CD14-positive monocyte (primary cell): ENCODE data around the gene MTMR3. TPM values are rescaled to one million over a fixed set of nuclear protein-coding genes. Genes with fewer than 3 reads are reported as not detected.

Experiments
- DNase-seq, 3 donors: peaks; one replicate each; pipeline ENCODE4 v3.0.0-alpha.2; 2011 to 2022
- H2AFZ ChIP-seq: 2 replicates; pipeline ENCODE4 v1.6.0; 2012; ENCODE audit warnings: mild to moderate bottlenecking, low read depth, low read length, inconsistent platforms; ENCODE audit not compliant: insufficient read depth, poor library complexity, severe bottlenecking
- H3K27ac ChIP-seq, 2 donors: 1 replicate in 1 of 2; 2 replicates in 1 of 2; pipeline ENCODE4 v1.5.1; 2012 to 2013; ENCODE audit warnings: low read length in 2 of 2, control low read depth in 1 of 2, inconsistent platforms in 1 of 2, low read depth in 1 of 2, mild to moderate bottlenecking in 1 of 2
- H3K27me3 ChIP-seq, 2 donors: one replicate each; pipeline versions ENCODE4 v1.6.0 to v1.6.1; 2011 to 2013; ENCODE audit warnings: low read length in 2 of 2; ENCODE audit not compliant: control insufficient read depth in 2 of 2, insufficient read depth in 2 of 2
- H3K36me3 ChIP-seq, 2 donors: replicated peaks in 1 of 2; 1 replicate in 1 of 2; 2 replicates in 1 of 2; pipeline versions ENCODE4 v1.5.1 to v1.6.1; 2012 to 2013; ENCODE audit warnings: low read length in 2 of 2, control low read depth in 1 of 2, inconsistent platforms in 1 of 2, mild to moderate bottlenecking in 1 of 2; ENCODE audit not compliant: insufficient read depth in 2 of 2, control insufficient read depth in 1 of 2
- H3K4me1 ChIP-seq, 2 donors: 1 replicate in 1 of 2; 2 replicates in 1 of 2; pipeline versions ENCODE4 v1.5.1 to v1.6.1; 2012 to 2013; ENCODE audit warnings: low read length in 2 of 2, control low read depth in 1 of 2, inconsistent platforms in 1 of 2, mild to moderate bottlenecking in 1 of 2, moderate library complexity in 1 of 2; ENCODE audit not compliant: insufficient read depth in 2 of 2, control insufficient read depth in 1 of 2
- H3K4me2 ChIP-seq: replicated peaks from 2 replicates; pipeline ENCODE3; 2012; ENCODE audit warnings: low read length, moderate library complexity, mild to moderate bottlenecking; ENCODE audit not compliant: poor library complexity, severe bottlenecking; ENCODE audit errors: extremely low read depth
- H3K4me3 ChIP-seq, 3 experiments: fragments of 200-600 bp in 1 of 3; sonication (generic) in 1 of 3; replicated peaks in 1 of 3; 1 replicate in 2 of 3; 2 replicates in 1 of 3; pipeline ENCODE4 v1.5.1; 2011 to 2013; ENCODE audit warnings: low read length in 3 of 3, mild to moderate bottlenecking in 3 of 3, control low read depth in 2 of 3, low read depth in 2 of 3, inconsistent platforms in 1 of 3, moderate library complexity in 1 of 3
- H3K79me2 ChIP-seq: 2 replicates; pipeline ENCODE4 v1.6.0; 2012; ENCODE audit warnings: mild to moderate bottlenecking, control low read depth, inconsistent platforms, low read length, moderate library complexity; ENCODE audit not compliant: insufficient read depth
- H3K9ac ChIP-seq: 2 replicates; pipeline ENCODE4 v1.6.0; 2017; ENCODE audit warnings: low read length, mild to moderate bottlenecking; ENCODE audit not compliant: insufficient read depth, poor library complexity, severe bottlenecking
- H3K9me3 ChIP-seq, 2 donors: replicated peaks in 1 of 2; 1 replicate in 1 of 2; 2 replicates in 1 of 2; pipeline versions ENCODE4 v1.5.1 to v1.6.1; 2012 to 2013; ENCODE audit warnings: low read length in 2 of 2, control low read depth in 1 of 2; ENCODE audit not compliant: control insufficient read depth in 1 of 2, insufficient read depth in 1 of 2
- H4K20me1 ChIP-seq: 2 replicates; pipeline ENCODE4 v1.6.0; 2012; ENCODE audit warnings: mild to moderate bottlenecking, low read length, control low read depth, moderate library complexity; ENCODE audit not compliant: insufficient read depth
- H3K27ac Mint-ChIP-seq, 7 donors: one replicate each; pipeline ENCODE4 v1.8.0; 2020; ENCODE audit warnings: mild to moderate bottlenecking in 7 of 7, mixed read lengths in 7 of 7, moderate library complexity in 6 of 7, inconsistent platforms in 2 of 7
- H3K27me3 Mint-ChIP-seq, 3 donors: one replicate each; pipeline ENCODE4 v1.8.0; 2021 to 2022; ENCODE audit warnings: low read depth in 3 of 3, mild to moderate bottlenecking in 3 of 3, mixed read lengths in 3 of 3, moderate library complexity in 3 of 3, inconsistent platforms in 1 of 3
- H3K36me3 Mint-ChIP-seq, 2 donors: one replicate each; pipeline ENCODE4 v1.8.0; 2020; ENCODE audit warnings: mixed read lengths in 2 of 2, inconsistent platforms in 1 of 2, mild to moderate bottlenecking in 1 of 2
- H3K4me1 Mint-ChIP-seq: one replicate; pipeline ENCODE4 v1.8.0; 2020; ENCODE audit warnings: mild to moderate bottlenecking, mixed read lengths
- H3K4me3 Mint-ChIP-seq, 2 donors: one replicate each; pipeline ENCODE4 v1.8.0; 2020; ENCODE audit warnings: mild to moderate bottlenecking in 2 of 2, mixed read lengths in 2 of 2, moderate library complexity in 1 of 2
- H3K9me3 Mint-ChIP-seq, 7 donors: one replicate each; pipeline ENCODE4 v1.8.0; 2020 to 2022; ENCODE audit warnings: mixed read lengths in 7 of 7, mild to moderate bottlenecking in 6 of 7, moderate library complexity in 6 of 7, inconsistent platforms in 2 of 7
- WGBS: methylation state at CpG from one replicate; pipeline ENCODE4 v1.1.5; 2013; ENCODE audit warnings: missing lambda C conversion rate; ENCODE audit not compliant: insufficient coverage; 5-methylcytosine and 5-hydroxymethylcytosine counted together
- intact Hi-C, 2 donors: fragments of 100-400 bp; cut with micrococcal nuclease; formaldehyde crosslinking; loops; one replicate each; pipeline versions ENCODE4 v1.15.0 to v1.15.1; 2023
- polyA plus RNA-seq, 3 donors: library from polyadenylated mRNA; depleted of rRNA in 1 of 3; unstranded in 2 of 3; stranded (reverse) in 1 of 3; fragments of 300-500 nt in 2 of 3; fragments of >200 nt in 1 of 3; fragmentation: Illumina TruSeq in 2 of 3; gene quantifications; 1 replicate in 2 of 3; 2 replicates in 1 of 3; pipeline ENCODE4 v1.2.3, GENCODE V29; 2012 to 2021
- TF ChIP-seq, protein P1 (sequence below): fragments of 200-600 bp; IDR thresholded peaks from one replicate; pipeline ENCODE4 v1.8.0; 2022; ENCODE audit warnings: antibody characterized with exemption, mild to moderate bottlenecking

Gene MTMR3
- polyA plus RNA-seq, 3 donors: 23.4 to 86.1 (median 30.2) TPM

DNA sequence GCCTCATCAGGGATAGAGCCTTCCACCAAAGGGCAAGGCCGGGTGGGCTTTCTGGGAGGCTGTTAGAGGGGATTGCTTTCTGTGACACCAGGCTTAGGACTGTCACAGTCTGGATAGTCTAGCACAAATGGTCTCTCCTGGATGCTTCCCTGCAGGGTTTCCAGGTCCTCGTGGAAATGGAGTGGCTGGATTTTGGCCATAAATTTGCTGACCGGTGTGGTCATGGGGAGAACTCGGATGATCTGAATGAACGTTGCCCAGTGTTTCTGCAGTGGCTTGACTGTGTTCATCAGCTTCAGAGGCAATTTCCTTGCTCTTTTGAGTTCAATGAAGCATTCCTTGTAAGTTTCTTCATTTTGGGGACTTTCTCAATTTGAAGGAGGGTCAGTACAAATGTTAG, 130.2 kb downstream of the MTMR3 start:
- H3K36me3 Mint-ChIP-seq: peaks cover 92 to 98% of the 10 kb centered on the region in 2 donors
- peak overlapping the region in 3 of 7 donors; percentile 34 to 60 (median 44) for H3K27ac Mint-ChIP-seq
- peaks cover 0 to 2% (median 0%) of the 10 kb centered on the region in 3 donors for H3K27me3 Mint-ChIP-seq
- Histone ChIP-seq H3K79me2 (no peaks in the 10 kb centered on the region), H3K36me3 (peaks cover 91 to 100% of the 10 kb centered on the region in 2 donors), H4K20me1 (peaks cover 96% of the 10 kb centered on the region), H3K4me2 (no peak overlapping the region), H3K9me3 (no peaks in the 10 kb centered on the region), H3K27ac (peak overlapping the region in 1 of 2 donors; percentile 8), H3K4me1 (no peaks in the 10 kb centered on the region), H3K9ac (no peak overlapping the region), H3K27me3 (no peaks in the 10 kb centered on the region), H3K4me3 (no peak overlapping the region), H2AFZ (no peak overlapping the region)
- TF ChIP-seq, protein P1, sequence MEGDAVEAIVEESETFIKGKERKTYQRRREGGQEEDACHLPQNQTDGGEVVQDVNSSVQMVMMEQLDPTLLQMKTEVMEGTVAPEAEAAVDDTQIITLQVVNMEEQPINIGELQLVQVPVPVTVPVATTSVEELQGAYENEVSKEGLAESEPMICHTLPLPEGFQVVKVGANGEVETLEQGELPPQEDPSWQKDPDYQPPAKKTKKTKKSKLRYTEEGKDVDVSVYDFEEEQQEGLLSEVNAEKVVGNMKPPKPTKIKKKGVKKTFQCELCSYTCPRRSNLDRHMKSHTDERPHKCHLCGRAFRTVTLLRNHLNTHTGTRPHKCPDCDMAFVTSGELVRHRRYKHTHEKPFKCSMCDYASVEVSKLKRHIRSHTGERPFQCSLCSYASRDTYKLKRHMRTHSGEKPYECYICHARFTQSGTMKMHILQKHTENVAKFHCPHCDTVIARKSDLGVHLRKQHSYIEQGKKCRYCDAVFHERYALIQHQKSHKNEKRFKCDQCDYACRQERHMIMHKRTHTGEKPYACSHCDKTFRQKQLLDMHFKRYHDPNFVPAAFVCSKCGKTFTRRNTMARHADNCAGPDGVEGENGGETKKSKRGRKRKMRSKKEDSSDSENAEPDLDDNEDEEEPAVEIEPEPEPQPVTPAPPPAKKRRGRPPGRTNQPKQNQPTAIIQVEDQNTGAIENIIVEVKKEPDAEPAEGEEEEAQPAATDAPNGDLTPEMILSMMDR: no peak
- no peak for DNase-seq
- peaks cover 5% of the 10 kb centered on the region for H3K4me1 Mint-ChIP-seq
- WGBS: 90% methylated on average over 5 of the region's 5 CpGs
- no peak overlapping the region for H3K4me3 Mint-ChIP-seq
- intact Hi-C loops: no loop called here
- H3K9me3 Mint-ChIP-seq: no peaks in the 10 kb centered on the region

- Histone ChIP-seq H2AFZ (no peak overlapping the region), H3K27ac (peak overlapping the region in 1 of 2 donors; percentile 54), H3K4me2 (no peak overlapping the region), H3K36me3 (peaks cover 91 to 100% of the 10 kb centered on the region in 2 donors), H3K4me3 (no peak overlapping the region), H3K27me3 (no peaks in the 10 kb centered on the region), H4K20me1 (peaks cover 96% of the 10 kb centered on the region), H3K9ac (no peak overlapping the region), H3K9me3 (no peaks in the 10 kb centered on the region), H3K4me1 (no peaks in the 10 kb centered on the region), H3K79me2 (no peaks in the 10 kb centered on the region)
- H3K4me3 Mint-ChIP-seq: no peak overlapping the region
- peak overlapping the region in 4 of 7 donors; percentile 0 to 31 (median 18) for H3K27ac Mint-ChIP-seq
- H3K27me3 Mint-ChIP-seq: peaks cover 0 to 2% (median 0%) of the 10 kb centered on the region in 3 donors
- H3K9me3 Mint-ChIP-seq: no peaks in the 10 kb centered on the region
- H3K4me1 Mint-ChIP-seq: peaks cover 5% of the 10 kb centered on the region
- intact Hi-C loops: no loop called here
- TF ChIP-seq, protein P1: no peak
- H3K36me3 Mint-ChIP-seq: peaks cover 91 to 98% of the 10 kb centered on the region in 2 donors
- DNase-seq: no peak
These were observed 131.3 kb downstream of the MTMR3 start for GRCh38 chr22:30014244-30014643.
